GM23338 (cell line): ENCODE results near the gene MLST8. TPM values are rescaled to one million over a fixed set of nuclear protein-coding genes. Genes with fewer than 3 reads are reported as not detected.

Experiments
- ATAC-seq: fragments of 200-7000 bp; cut with Tn5 transposase; 3 replicates; pipeline ENCODE4 v1.9.1; 2020
- DNase-seq: peaks from one replicate; pipeline ENCODE4 v3.0.0-alpha.2; 2015; ENCODE audit warnings: low spot score
- H2AFZ ChIP-seq: fragments of 200-600 bp; sonication (generic); 2 replicates; pipeline ENCODE4 v1.8.0; 2016; ENCODE audit warnings: antibody characterized with exemption, mild to moderate bottlenecking, moderate library complexity
- H3F3A ChIP-seq: fragments of 200-600 bp; sonication (generic); replicated peaks from 2 replicates; pipeline ENCODE4 v1.8.0; 2017; ENCODE audit warnings: antibody characterized with exemption, mixed run types, low read depth
- H3K27ac ChIP-seq: fragments of 200-600 bp; sonication (generic); 2 replicates; pipeline ENCODE4 v1.6.1; 2016; ENCODE audit warnings: low read depth
- H3K27me3 ChIP-seq: fragments of 200-600 bp; sonication (generic); 2 replicates; pipeline ENCODE4 v1.8.0; 2016; ENCODE audit warnings: mild to moderate bottlenecking, mixed run types, moderate library complexity; ENCODE audit not compliant: insufficient read depth
- H3K36me3 ChIP-seq: fragments of 200-600 bp; sonication (generic); 2 replicates; pipeline ENCODE4 v1.8.0; 2016; ENCODE audit warnings: mild to moderate bottlenecking; ENCODE audit not compliant: insufficient read depth
- H3K4me1 ChIP-seq: fragments of 200-600 bp; sonication (generic); 2 replicates; pipeline ENCODE4 v1.8.0; 2016; ENCODE audit warnings: mild to moderate bottlenecking, moderate library complexity; ENCODE audit not compliant: insufficient read depth
- H3K4me2 ChIP-seq: fragments of 200-600 bp; sonication (generic); 2 replicates; pipeline ENCODE4 v1.7.1; 2017; ENCODE audit warnings: mixed run types
- H3K4me3 ChIP-seq: fragments of 200-600 bp; sonication (generic); 2 replicates; pipeline ENCODE4 v1.6.1; 2016; ENCODE audit warnings: mixed run types
- H3K79me2 ChIP-seq: fragments of 200-600 bp; sonication (generic); replicated peaks from 2 replicates; pipeline ENCODE4 v1.8.0; 2017; ENCODE audit warnings: mild to moderate bottlenecking; ENCODE audit not compliant: insufficient read depth
- H3K9me2 ChIP-seq: fragments of 200-600 bp; sonication (generic); 2 replicates; pipeline ENCODE4 v1.8.0; 2017; ENCODE audit not compliant: insufficient read depth
- H4K20me1 ChIP-seq: fragments of 200-600 bp; sonication (generic); replicated peaks from 2 replicates; pipeline ENCODE4 v1.8.0; 2017; ENCODE audit warnings: mild to moderate bottlenecking; ENCODE audit not compliant: insufficient read depth
- H3K27ac Mint-ChIP-seq: 2 replicates; pipeline ENCODE4 v1.8.0; 2020; ENCODE audit warnings: inconsistent platforms, mild to moderate bottlenecking, moderate library complexity, mixed read lengths
- H3K27me3 Mint-ChIP-seq: 3 replicates; pipeline ENCODE4 v1.8.0; 2022; ENCODE audit warnings: low read depth, mild to moderate bottlenecking, moderate library complexity, mixed read lengths, inconsistent platforms; ENCODE audit not compliant: insufficient read depth, poor library complexity
- H3K36me3 Mint-ChIP-seq: 3 replicates; pipeline ENCODE4 v1.8.0; 2021; ENCODE audit warnings: low read depth, mild to moderate bottlenecking, inconsistent platforms, moderate library complexity, mixed read lengths
- H3K4me1 Mint-ChIP-seq: 3 replicates; pipeline ENCODE4 v1.8.0; 2020; ENCODE audit warnings: mild to moderate bottlenecking, inconsistent platforms, mixed read lengths
- H3K4me3 Mint-ChIP-seq: 3 replicates; pipeline ENCODE4 v1.8.0; 2021; ENCODE audit warnings: moderate library complexity, mild to moderate bottlenecking, inconsistent platforms, mixed read lengths
- H3K9me3 Mint-ChIP-seq: 3 replicates; pipeline ENCODE4 v1.8.0; 2020; ENCODE audit warnings: moderate library complexity, mild to moderate bottlenecking, inconsistent platforms, mixed read lengths
- CREB1 ChIP-seq: fragments of 250-450 bp; sonication (Bioruptor Pico); IDR thresholded peaks from 2 replicates; pipeline ENCODE4 v1.5.0; 2020; ENCODE audit warnings: low read depth, mild to moderate bottlenecking, moderate library complexity
- CTCF ChIP-seq, 2 experiments: fragments of 200-600 bp in 1 of 2; sonication (generic) in 1 of 2; conservative IDR thresholded peaks; 2 replicates each; pipeline versions ENCODE4 v1.5.1 to v1.6.1; 2016 to 2017; ENCODE audit warnings: antibody characterized with exemption in 2 of 2, low read depth in 2 of 2, mild to moderate bottlenecking in 2 of 2, moderate library complexity in 1 of 2
- ETS1 ChIP-seq: IDR thresholded peaks from 2 replicates; pipeline ENCODE4 v1.6.1; 2016; ENCODE audit warnings: antibody characterized with exemption
- EZH2 ChIP-seq: fragments of 200-600 bp; sonication (generic); IDR thresholded peaks from one replicate; pipeline ENCODE4 v1.8.0; 2017; ENCODE audit warnings: antibody characterized with exemption, mild to moderate bottlenecking, low read depth; ENCODE audit not compliant: unreplicated experiment
- EZH2phosphoT487 ChIP-seq: fragments of 200-600 bp; sonication (generic); IDR thresholded peaks from one replicate; pipeline ENCODE4 v1.8.1; 2018; ENCODE audit warnings: antibody characterized with exemption; ENCODE audit not compliant: unreplicated experiment
- JUNB ChIP-seq: IDR thresholded peaks from one replicate; pipeline ENCODE4 v1.6.1; 2016; ENCODE audit warnings: antibody characterized with exemption; ENCODE audit not compliant: unreplicated experiment
- NANOG ChIP-seq: IDR thresholded peaks from 2 replicates; pipeline ENCODE4 v1.6.1; 2016; ENCODE audit warnings: antibody characterized with exemption, borderline replicate concordance
- POLR2AphosphoS5 ChIP-seq: IDR thresholded peaks from 2 replicates; pipeline ENCODE4 v1.6.1; 2016; ENCODE audit warnings: antibody characterized with exemption, low read depth
- REST ChIP-seq: IDR thresholded peaks from one replicate; pipeline ENCODE4 v1.6.1; 2018; ENCODE audit warnings: antibody characterized with exemption; ENCODE audit not compliant: unreplicated experiment
- STAT1 ChIP-seq: IDR thresholded peaks from one replicate; pipeline ENCODE4 v1.6.1; 2016; ENCODE audit warnings: antibody characterized with exemption; ENCODE audit not compliant: unreplicated experiment
- ZNF114 ChIP-seq: fragments of 250-450 bp; sonication (Bioruptor Pico); IDR thresholded peaks from 2 replicates; pipeline ENCODE4 v1.5.0; 2020; ENCODE audit warnings: mild to moderate bottlenecking, moderate library complexity
- ZNF331 ChIP-seq: fragments of 250-450 bp; sonication (Bioruptor Pico); IDR thresholded peaks from 2 replicates; pipeline ENCODE4 v1.5.0; 2020; ENCODE audit warnings: low read depth, mild to moderate bottlenecking, moderate library complexity
- ZNF462 ChIP-seq: fragments of 250-450 bp; sonication (Bioruptor Pico); IDR thresholded peaks from 2 replicates; pipeline ENCODE4 v1.5.0; 2020; ENCODE audit warnings: mild to moderate bottlenecking, moderate library complexity
- polyA plus RNA-seq: library from polyadenylated mRNA; unstranded; fragments of >200 nt; fragmentation: Nextera tagmentation; extraction: Ambion mirVana; gene quantifications from 2 replicates; pipeline ENCODE4 v1.2.1, GENCODE V29; 2016
- total RNA-seq: library from RNA; depleted of rRNA; stranded (reverse); fragments of >200 nt; shearing (Covaris generic); gene quantifications from 2 replicates; pipeline ENCODE4 v1.2.3, GENCODE V29; 2014

The MLST8 gene
- total and polyA plus RNA-seq, 2 experiments from 2014 or later = 58.8 to 138 TPM

- peak within 1 kb of the TSS; percentile 97 for H3K4me3 Mint-ChIP-seq
- Histone ChIP-seq H3K27ac (peak within 1 kb of the TSS; percentile 97), H3K9me2 (no peaks in the 10 kb centered on the region), H3F3A (peaks cover 47% of the 10 kb centered on the region), H4K20me1 (peaks cover 28% of the 10 kb centered on the region), H2AFZ (no peak within 1 kb of the TSS), H3K4me1 (peaks cover 11% of the 10 kb centered on the region; the same call in 1 of the 2 replicates), H3K27me3 (no peaks in the 10 kb centered on the region), H3K79me2 (peaks cover 33% of the 10 kb centered on the region), H3K4me2 (peak within 1 kb of the TSS; percentile 88), H3K36me3 (peaks cover 23% of the 10 kb centered on the region), H3K4me3 (peak within 1 kb of the TSS; percentile 87)
- DNase-seq = peak; percentile 95
- H3K36me3 Mint-ChIP-seq = peaks cover 66% of the 10 kb centered on the region
- TF ChIP-seq EZH2 (no peak), REST (no peak), JUNB (no peak), POLR2AphosphoS5 (peak; percentile 85), ETS1 (peak; percentile 55; the same call in 1 of the 2 replicates), ZNF114 (CRISPR knock-in tag) (no peak), ZNF331 (CRISPR knock-in tag) (no peak), CREB1 (CRISPR knock-in tag) (no peak), EZH2phosphoT487 (no peak), ZNF462 (CRISPR knock-in tag) (no peak), CTCF (conservative IDR thresholded peaks at IDR 0.05; ENCODE audit: low read depth in 2 of 2) (peak; percentile 45 to 68), NANOG (no peak), STAT1 (no peak)
- ATAC-seq = peak; percentile 93
- peak within 1 kb of the TSS; percentile 97 for H3K27ac Mint-ChIP-seq
- no peaks in the 10 kb centered on the region for H3K9me3 Mint-ChIP-seq
- H3K4me1 Mint-ChIP-seq = peaks cover 12% of the 10 kb centered on the region
- peaks cover 12% of the 10 kb centered on the region for H3K27me3 Mint-ChIP-seq
Measured at GRCh38 chr16:2251296-2252111, 46.2 kb downstream of the MLST8 start, which contains the start of gene ECI1. Gene ECI1, minus strand, starts transcription at chr16:2251587. Its CDS starts 21 bp downstream, at chr16:2251566.
